Measurements from ENCODE around the gene RNASE8. TPM values are rescaled to one million over a fixed set of nuclear protein-coding genes. Genes with fewer than 3 reads are reported as not detected.

The RNASE8 gene
- total RNA-seq, 1 experiment from 2014 or later, result not detected

GRCh38 chr14:21050597-21050996 is 7.0 kb upstream of the RNASE8 start:
- TF ChIP-seq CTCF (conservative IDR thresholded peaks at IDR 0.05; ENCODE audit: low read depth, low read length) (no peak), EZH2phosphoT487 (IDR thresholded peaks at IDR 0.05; ENCODE audit: borderline replicate concordance, low read length) (no peak), EZH2 (IDR thresholded peaks at IDR 0.05; ENCODE audit: low read length, unreplicated experiment) (no peak)
- Histone ChIP-seq H3K36me3 (ENCODE audit: low read depth, low read length) (no peaks in the 10 kb centered on the region), H3K4me3 (ENCODE audit: low read length) (no peak overlapping the region), H3K79me2 (ENCODE audit: low read length) (no peaks in the 10 kb centered on the region), H2AFZ (ENCODE audit: low read length) (no peak overlapping the region), H3K9me2 (replicated peaks; ENCODE audit: low read length) (no peaks in the 10 kb centered on the region), H3K27ac (ENCODE audit: low read length) (no peak overlapping the region), H3K27me3 (ENCODE audit: low read length) (peaks cover 42% of the 10 kb centered on the region), H3K4me2 (ENCODE audit: low read length) (no peak overlapping the region), H3K9ac (ENCODE audit: low read length) (no peak overlapping the region), H4K20me1 (ENCODE audit: low read length) (no peaks in the 10 kb centered on the region), H3F3A (ENCODE audit: low read length, unreplicated experiment) (no peaks in the 10 kb centered on the region), H3K4me1 (ENCODE audit: insufficient read depth, low read length) (no peaks in the 10 kb centered on the region), H3K9me3 (ENCODE audit: low read length) (no peaks in the 10 kb centered on the region)
- BruUV-seq (replicated peaks), result no TSS peak
- intact Hi-C loops (cut with micrococcal nuclease), result no loop called here
- POLR2A ChIA-PET (ENCODE audit: unreplicated experiment), result no interaction called here
- DNase-seq (no peak), ATAC-seq (no peak)
- CTCF ChIA-PET, result interaction anchor here (0.6 kb wide), 1 partner anchor 40 kb away, joined by 3 read pairs; no protein-coding TSS in a partner anchor

- H3F3A ChIP-seq (ENCODE audit: low read length, unreplicated experiment), result no peaks in the 10 kb centered on the region
- TF ChIP-seq EZH2phosphoT487 (IDR thresholded peaks at IDR 0.05; ENCODE audit: borderline replicate concordance, low read length) (no peak), EZH2 (IDR thresholded peaks at IDR 0.05; ENCODE audit: low read length, unreplicated experiment) (no peak), CTCF (conservative IDR thresholded peaks at IDR 0.05; ENCODE audit: low read depth, low read length) (no peak)
- H3K36me3 ChIP-seq (ENCODE audit: low read depth, low read length), result no peaks in the 10 kb centered on the region
- H3K27me3 ChIP-seq (ENCODE audit: low read length), result peaks cover 31% of the 10 kb centered on the region
- intact Hi-C loops (cut with micrococcal nuclease), result no loop called here
- ChIA-PET POLR2A (ENCODE audit: unreplicated experiment) (no interaction called here), CTCF (no interaction called here)
- no peak overlapping the region for H3K4me2 ChIP-seq (ENCODE audit: low read length)
- no peaks in the 10 kb centered on the region for H3K4me1 ChIP-seq (ENCODE audit: insufficient read depth, low read length)
- H3K9ac ChIP-seq (ENCODE audit: low read length), result no peak overlapping the region
- no peak overlapping the region for H3K27ac ChIP-seq (ENCODE audit: low read length)
- no peak overlapping the region for H3K4me3 ChIP-seq (ENCODE audit: low read length)
- no peaks in the 10 kb centered on the region for H4K20me1 ChIP-seq (ENCODE audit: low read length)
- H3K79me2 ChIP-seq (ENCODE audit: low read length), result no peaks in the 10 kb centered on the region
- BruUV-seq (replicated peaks), result no TSS peak
- no peaks in the 10 kb centered on the region for H3K9me2 ChIP-seq (replicated peaks; ENCODE audit: low read length)
- ATAC-seq (no peak), DNase-seq (no peak)
- H2AFZ ChIP-seq (ENCODE audit: low read length), result no peak overlapping the region
- no peaks in the 10 kb centered on the region for H3K9me3 ChIP-seq (ENCODE audit: low read length)
Observed at GRCh38 chr14:21053184-21054122, 4.2 kb upstream of the RNASE8 start.

Data from PC-3 (cell line).